ENCODE measurements around the gene CYP2W1. TPM values are rescaled to one million over a fixed set of nuclear protein-coding genes. Genes with fewer than 3 reads are reported as not detected.

The CYP2W1 gene
- total RNA-seq, 1 experiment from 2014 or later = not detected

DNA sequence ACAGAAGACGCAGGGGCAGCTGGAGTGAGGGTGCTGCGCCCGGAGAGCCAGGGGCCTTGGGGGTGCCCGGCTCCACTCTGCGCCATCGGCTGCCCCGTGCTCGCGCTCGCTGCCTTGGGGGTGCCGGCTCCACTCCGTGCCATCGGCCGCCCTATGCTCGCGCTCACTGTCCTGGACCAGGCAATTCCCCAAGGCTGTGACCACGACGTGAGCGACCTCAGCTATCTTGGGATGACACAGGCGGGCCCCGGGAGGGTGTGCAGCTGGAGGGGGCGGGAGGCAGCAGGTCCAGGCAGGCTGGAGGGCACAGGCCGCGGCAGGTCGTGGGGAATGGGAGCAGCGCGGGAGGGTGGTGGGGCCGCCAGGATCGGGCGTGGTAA lies 29.7 kb downstream of the CYP2W1 start:
- peaks cover 11% of the 10 kb centered on the region for H3K36me3 Mint-ChIP-seq (ENCODE audit: insufficient read depth, unreplicated experiment)
- no peaks in the 10 kb centered on the region for H3K9me3 Mint-ChIP-seq (ENCODE audit: unreplicated experiment)
- no peak overlapping the region for H3K27ac Mint-ChIP-seq (ENCODE audit: low read depth, unreplicated experiment)
- peaks cover 8% of the 10 kb centered on the region for H3K4me1 Mint-ChIP-seq (ENCODE audit: insufficient read depth, unreplicated experiment)
- POLR2A ChIA-PET = no interaction called here
- CTCF ChIA-PET = interaction anchor here (0.6 to 1.4 kb wide), 3 partner anchors 19 to 496 kb away, joined by 5 to 17 read pairs (median 5); no protein-coding TSS in a partner anchor
- H3K27me3 Mint-ChIP-seq (ENCODE audit: insufficient read depth, unreplicated experiment) = no peaks in the 10 kb centered on the region
- intact Hi-C loops (cut with micrococcal nuclease) = no loop called here
- BruUV-seq (replicated peaks) = no TSS peak
- H3K4me3 Mint-ChIP-seq (ENCODE audit: unreplicated experiment) = no peak overlapping the region
- DNase-seq (ENCODE audit: unreplicated experiment) = no peak
- TF ChIP-seq CTCF (IDR thresholded peaks at IDR 0.05; ENCODE audit: unreplicated experiment) = no peak

DNA sequence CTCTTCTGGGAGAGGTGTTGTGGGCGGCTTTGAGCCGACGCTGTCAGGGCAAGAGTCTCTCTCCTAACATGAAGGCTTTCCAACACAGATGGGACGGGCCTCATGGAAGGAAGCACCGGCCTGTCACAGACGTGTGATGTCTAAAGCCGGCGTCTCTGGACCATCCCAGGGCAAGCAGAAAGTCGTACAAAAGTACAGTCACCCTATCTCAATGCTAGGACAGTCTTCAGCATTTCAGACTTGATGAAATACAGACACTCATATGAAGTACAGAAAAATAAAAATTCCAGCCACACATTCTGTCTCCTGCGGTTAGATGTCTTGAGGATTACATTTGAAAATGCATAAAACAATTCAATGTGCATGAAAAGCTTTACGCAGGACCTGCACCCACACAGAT lies 30.6 kb downstream of the CYP2W1 start:
- POLR2A ChIA-PET = no interaction called here
- DNase-seq (ENCODE audit: unreplicated experiment) = no peak
- Mint-ChIP-seq H3K9me3 (ENCODE audit: unreplicated experiment) (no peaks in the 10 kb centered on the region), H3K27me3 (ENCODE audit: insufficient read depth, unreplicated experiment) (no peaks in the 10 kb centered on the region), H3K4me1 (ENCODE audit: insufficient read depth, unreplicated experiment) (peaks cover 8% of the 10 kb centered on the region), H3K36me3 (ENCODE audit: insufficient read depth, unreplicated experiment) (peaks cover 13% of the 10 kb centered on the region), H3K27ac (ENCODE audit: low read depth, unreplicated experiment) (no peak overlapping the region), H3K4me3 (ENCODE audit: unreplicated experiment) (no peak overlapping the region)
- no TSS peak for BruUV-seq (replicated peaks)
- no peak for TF ChIP-seq CTCF (IDR thresholded peaks at IDR 0.05; ENCODE audit: unreplicated experiment)
- intact Hi-C loops (cut with micrococcal nuclease) = no loop called here
- CTCF ChIA-PET = interaction anchor here (0.7 to 1.2 kb wide), 3 partner anchors 20 to 40 kb away, joined by 3 to 4 read pairs (median 4); no protein-coding TSS in a partner anchor

DNA sequence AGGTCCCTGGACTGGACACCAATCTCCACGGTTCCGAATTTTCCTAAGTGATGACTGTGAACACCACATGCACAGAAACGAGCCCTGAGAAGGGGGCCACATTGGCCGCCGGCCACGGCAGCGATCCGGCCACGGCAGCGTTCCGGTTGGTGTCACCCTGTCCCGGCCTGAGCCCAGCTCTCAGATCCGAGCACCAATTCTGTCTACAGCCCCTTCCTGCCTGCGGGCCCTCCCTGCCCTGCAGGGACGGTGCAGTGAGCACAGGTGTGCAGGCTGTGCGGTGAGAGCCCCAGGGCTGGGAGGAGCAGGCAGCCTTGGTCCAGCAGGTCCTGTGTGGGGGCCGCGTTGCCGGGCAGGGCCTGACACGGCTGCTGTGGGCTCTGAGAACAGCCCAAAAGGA lies 31.7 kb downstream of the CYP2W1 start:
- Mint-ChIP-seq H3K27me3 (ENCODE audit: insufficient read depth, unreplicated experiment) (no peaks in the 10 kb centered on the region), H3K9me3 (ENCODE audit: unreplicated experiment) (no peaks in the 10 kb centered on the region), H3K4me1 (ENCODE audit: insufficient read depth, unreplicated experiment) (peaks cover 8% of the 10 kb centered on the region), H3K4me3 (ENCODE audit: unreplicated experiment) (no peak overlapping the region), H3K27ac (ENCODE audit: low read depth, unreplicated experiment) (no peak overlapping the region), H3K36me3 (ENCODE audit: insufficient read depth, unreplicated experiment) (peaks cover 13% of the 10 kb centered on the region)
- BruUV-seq (replicated peaks) = no TSS peak
- TF ChIP-seq CTCF (IDR thresholded peaks at IDR 0.05; ENCODE audit: unreplicated experiment) = no peak
- ChIA-PET POLR2A (no interaction called here), CTCF (interaction anchor here (1.2 kb wide), 1 partner anchor 21 kb away, joined by 4 read pairs; no protein-coding TSS in a partner anchor)
- no peak for DNase-seq (ENCODE audit: unreplicated experiment)
- intact Hi-C loops (cut with micrococcal nuclease) = no loop called here

GRCh38 chr7:1015196-1016121 lies 32.5 kb downstream of the CYP2W1 start:
- H3K9me3 Mint-ChIP-seq (ENCODE audit: unreplicated experiment) = no peaks in the 10 kb centered on the region
- H3K27me3 Mint-ChIP-seq (ENCODE audit: insufficient read depth, unreplicated experiment) = no peaks in the 10 kb centered on the region
- no peak overlapping the region for H3K4me3 Mint-ChIP-seq (ENCODE audit: unreplicated experiment)
- H3K36me3 Mint-ChIP-seq (ENCODE audit: insufficient read depth, unreplicated experiment) = peaks cover 13% of the 10 kb centered on the region
- DNase-seq (ENCODE audit: unreplicated experiment) = no peak
- intact Hi-C loops (cut with micrococcal nuclease) = no loop called here
- ChIA-PET CTCF (no interaction called here), POLR2A (no interaction called here)
- H3K27ac Mint-ChIP-seq (ENCODE audit: low read depth, unreplicated experiment) = no peak overlapping the region
- no peak for TF ChIP-seq CTCF (IDR thresholded peaks at IDR 0.05; ENCODE audit: unreplicated experiment)
- no TSS peak for BruUV-seq (replicated peaks)
- peaks cover 8% of the 10 kb centered on the region for H3K4me1 Mint-ChIP-seq (ENCODE audit: insufficient read depth, unreplicated experiment)
